Stimulated activated CD4-positive, alpha-beta T cell treated with anti-CD3 and anti-CD28 coated beads, Interleukin-2, amount 100 ng/mL, for 24 hours (primary cell): ENCODE data around the gene MYL12B.
"Not testable (repeated sequence)": the region's sequence is repeated elsewhere in the genome, so short reads cannot be mapped to it uniquely, and the experiment has no call there.

ENCODE experiments used
- DNase-seq, 2 donors: peaks; one replicate each; pipeline ENCODE4 v3.0.0-alpha.2; 2020

The MYL12B gene

DNA sequence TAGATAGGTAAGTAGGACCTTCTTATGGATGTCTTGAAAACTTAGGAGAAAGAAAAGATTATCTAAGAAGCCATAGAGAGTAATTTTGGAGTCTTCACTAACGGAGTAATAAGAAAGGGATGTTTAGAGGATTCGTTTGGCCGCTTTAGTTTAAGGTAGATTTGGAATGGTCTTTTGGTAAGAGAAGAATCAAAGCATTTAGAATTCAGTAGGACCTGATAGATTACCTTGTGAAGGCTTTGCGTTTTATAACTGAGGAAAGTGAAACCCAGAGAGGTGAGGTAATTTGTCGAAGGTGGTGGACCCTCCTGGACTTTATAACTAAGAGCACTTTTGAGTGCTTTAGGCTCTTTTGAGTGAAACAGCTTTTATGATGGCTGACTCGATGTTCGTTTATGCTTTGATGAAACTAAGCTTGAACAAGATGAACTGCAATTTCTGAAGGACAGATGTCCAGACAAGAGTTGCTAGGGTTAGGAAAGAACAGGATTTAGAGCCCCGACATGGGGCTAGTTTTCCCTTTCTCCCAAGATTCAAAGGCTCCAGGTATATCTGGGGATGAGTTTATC lies 1.3 kb downstream of the MYL12B start:
- no peak for DNase-seq

DNA sequence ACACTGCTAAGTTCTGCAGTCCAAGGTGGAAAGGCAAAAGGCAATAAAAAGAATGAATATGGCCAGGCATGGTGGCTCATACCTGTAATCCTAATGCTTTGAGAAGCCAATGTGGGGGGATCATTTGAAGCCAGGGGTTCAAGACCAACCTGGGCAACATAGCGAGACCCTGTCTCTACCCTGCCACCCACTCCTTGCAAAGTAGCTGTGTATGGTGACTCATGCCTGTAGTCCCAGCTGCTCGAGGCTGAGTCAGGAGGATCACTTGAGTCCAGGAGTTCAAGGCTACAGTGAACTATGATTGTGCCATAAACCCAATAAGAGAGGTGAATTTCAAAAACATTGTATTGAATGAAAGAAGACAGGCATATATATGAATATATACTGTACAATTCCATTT lies 2.4 kb downstream of the MYL12B start:
- peak in 1 of 2 donors; percentile 10 for DNase-seq

DNA sequence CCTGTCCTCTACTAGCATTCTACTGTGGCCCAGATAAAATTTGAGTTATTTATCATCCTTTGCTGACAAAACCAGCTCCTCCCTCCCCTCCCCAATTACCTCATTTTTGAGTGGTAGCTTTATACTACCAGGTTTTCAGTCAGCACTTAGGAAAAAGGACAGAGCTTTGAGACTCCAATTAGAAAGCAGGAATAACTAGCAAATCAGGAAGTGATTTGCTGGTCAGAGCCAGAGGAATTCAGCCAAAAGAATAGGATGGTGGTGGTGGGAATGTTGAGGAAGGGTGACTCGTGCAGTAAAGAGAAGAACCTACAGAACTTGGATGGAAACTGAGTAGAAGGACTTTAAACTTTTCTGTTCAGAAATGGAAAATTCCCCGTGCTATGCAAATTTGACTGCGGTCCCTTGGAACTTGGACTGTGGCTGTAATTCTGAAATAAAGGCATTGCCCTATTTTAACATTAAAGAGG lies 3.7 kb downstream of the MYL12B start:
- no peak for DNase-seq

DNA sequence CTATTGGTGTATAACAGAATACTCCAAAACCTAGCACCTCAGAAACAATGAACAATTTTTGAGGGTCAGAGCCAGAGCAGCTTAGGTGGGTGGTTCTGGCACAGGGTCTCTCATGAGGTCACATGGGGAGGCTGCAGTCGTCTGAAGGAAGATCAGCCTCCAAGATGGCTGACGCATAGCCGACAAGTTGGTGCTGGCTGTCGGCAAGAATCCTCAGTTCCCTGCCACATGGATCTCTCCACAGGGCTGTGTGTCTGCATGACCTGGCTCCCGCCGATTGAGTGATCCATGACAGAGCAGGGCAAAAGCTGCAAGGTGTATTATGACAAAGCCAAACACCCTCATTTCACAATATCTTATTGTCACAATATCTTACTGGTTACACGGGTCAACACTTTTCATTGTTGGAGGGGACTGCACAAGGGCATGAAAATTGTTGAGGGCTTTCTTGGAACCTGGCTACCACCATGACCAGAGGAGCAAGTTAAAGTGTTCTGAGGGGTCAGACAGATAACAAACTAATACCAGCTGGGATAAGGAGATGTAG lies 4.2 kb downstream of the MYL12B start:
- DNase-seq, result peak in 1 of 2 donors; percentile 5

DNA sequence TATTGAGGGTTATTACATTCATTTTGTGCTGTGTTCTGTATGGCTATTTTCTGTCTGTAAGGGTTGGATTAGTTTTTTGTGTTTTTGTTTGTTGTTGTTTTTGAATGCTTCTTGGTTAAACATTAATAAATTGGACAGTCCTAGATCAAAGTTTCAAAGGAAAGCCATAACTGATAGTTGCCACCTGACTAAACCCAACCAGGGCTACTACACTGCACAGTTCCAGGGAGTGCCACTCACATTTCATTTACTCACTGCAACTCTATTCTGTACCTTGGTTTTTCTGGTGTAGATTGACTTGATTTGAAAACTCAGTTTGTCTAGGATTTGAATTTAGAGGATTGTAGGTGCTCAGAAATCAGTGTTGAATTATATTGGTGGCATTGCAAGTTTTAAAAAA lies 6.4 kb downstream of the MYL12B start:
- DNase-seq, result no peak

DNA sequence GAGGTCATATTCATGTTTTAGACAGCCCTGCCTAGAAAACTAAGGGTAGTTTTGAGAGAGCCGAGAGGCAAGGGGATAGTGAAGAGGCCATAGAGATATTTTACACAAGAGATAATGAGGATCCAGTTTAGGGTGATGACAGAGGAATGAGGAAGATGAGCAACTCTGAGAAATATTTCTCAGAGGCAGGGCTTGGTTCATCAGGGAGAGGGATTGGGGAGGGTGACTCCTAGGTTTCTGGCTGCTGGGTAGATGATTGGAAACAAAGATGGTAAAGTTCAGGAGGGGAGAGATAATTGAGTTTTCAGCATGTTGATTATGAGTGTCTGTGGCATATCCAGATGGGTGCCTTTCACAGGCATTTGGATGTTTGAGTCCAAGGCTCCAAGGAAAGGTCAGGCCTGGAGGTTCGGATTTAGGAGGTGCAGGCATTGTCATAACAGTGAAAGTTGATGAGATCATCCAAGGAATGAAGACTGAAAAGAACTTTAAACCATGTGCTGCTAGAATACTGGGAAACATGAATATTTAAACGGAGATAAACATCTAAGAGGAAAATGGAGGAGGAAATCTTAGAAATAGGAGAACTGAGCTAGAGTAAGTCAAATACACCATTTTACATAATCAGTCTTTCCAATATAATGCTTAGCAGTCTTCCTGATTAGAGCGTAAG lies 7.4 kb downstream of the MYL12B start:
- DNase-seq, result no peak

DNA sequence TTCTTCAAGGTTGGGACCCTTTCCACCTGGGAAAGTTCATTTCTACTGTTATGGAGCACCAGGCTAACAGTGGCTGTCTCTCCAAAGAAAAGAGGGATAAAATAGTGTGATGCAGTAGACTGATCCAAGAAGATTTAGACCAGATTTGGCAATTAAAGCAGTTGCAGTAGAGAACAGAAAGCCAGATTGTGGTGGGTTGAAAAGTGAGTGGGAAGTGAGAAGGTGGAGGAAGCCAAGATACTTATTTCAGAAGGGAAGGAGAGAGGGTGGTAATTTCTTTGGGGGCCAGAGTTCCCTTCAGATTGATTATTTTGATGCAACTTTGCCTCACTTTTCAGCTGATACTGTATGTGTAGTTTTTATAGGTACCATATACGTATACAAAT lies 8.0 kb downstream of the MYL12B start:
- DNase-seq, result no peak

DNA sequence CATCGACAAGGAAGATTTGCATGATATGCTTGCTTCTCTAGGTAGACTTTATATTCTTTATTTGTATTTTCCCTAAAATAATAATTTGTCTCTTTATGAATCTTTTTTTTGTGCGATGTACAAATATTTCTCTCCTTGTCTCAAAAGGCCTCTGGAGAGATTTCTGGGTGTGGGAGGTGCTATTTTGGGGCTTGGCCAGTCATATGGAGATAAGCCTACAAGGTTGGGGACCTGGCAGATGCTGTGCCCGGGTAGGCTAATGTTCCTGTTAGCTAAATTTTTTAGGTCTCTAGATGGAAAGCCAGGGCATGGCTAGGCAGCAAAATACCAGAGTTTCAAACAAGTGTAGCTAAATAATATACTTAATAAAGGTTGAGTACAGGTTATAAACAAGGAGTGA lies 11.1 kb downstream of the MYL12B start:
- no peak for DNase-seq

DNA sequence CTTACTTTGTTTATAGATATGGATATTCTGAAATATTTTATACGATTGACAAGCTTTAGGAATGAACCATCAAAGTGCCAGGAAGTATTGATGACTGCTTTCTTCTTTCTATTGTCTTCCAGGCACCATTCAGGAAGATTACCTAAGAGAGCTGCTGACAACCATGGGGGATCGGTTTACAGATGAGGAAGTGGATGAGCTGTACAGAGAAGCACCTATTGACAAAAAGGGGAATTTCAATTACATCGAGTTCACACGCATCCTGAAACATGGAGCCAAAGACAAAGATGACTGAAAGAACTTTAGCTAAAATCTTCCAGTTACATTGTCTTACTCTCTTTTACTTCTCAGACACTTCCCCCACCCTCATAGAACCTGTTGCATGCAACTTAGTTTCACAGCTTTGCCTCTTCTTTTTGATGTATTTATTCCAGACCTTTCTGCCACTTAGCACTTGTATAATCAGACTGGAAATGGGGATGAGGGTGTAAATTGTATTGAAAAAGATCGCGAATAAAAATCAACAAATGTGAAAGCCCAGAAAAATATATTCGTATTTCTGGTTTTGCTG lies 15.8 kb downstream of the MYL12B start:
- not testable (repeated sequence) for DNase-seq

DNA sequence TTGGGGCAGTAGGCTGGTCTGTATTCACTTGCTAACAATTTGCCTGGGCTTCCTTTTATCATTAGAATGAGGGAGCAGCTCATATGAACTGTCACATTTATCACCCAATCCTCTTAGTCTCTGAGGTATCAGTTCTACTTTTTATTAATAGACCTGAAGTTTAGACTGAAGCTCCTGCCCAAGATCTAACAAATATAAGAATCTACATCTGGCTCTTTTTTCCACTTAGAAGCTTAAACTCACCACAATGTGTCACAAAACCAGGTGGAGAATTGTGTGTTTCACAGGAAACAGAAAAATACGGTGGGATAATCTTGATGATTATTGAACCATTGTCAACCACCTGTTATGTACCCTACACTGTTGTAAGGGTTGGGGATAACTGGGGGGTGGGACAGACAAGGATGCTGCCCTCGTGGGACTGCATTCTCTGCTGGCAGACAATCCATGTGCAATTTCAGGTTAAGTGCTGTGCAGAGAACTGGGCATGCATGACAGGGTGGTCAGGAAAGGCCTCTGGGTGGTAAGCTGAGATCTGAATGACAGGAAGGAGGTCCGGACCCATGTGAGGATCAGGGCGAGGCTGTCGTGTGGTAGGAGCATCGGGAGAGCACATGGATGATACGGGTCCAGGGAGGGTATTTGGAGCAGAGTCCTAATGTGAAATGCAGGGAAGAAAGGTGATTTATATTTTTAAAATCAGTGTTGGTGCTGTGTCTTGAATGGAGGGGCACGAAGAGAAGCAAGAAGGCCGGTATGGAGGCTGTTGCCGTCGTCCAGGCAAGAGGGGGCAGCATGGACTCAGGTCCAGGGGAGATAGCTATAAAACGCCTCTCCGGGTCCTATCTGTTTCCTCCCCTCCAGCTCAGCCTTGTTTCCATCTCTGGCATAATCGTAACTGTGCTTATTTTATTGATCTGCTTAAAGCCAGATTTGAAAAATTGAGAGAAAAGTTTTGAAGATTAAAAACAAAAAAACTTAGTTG lies 17.6 kb downstream of the MYL12B start:
- no peak for DNase-seq

DNA sequence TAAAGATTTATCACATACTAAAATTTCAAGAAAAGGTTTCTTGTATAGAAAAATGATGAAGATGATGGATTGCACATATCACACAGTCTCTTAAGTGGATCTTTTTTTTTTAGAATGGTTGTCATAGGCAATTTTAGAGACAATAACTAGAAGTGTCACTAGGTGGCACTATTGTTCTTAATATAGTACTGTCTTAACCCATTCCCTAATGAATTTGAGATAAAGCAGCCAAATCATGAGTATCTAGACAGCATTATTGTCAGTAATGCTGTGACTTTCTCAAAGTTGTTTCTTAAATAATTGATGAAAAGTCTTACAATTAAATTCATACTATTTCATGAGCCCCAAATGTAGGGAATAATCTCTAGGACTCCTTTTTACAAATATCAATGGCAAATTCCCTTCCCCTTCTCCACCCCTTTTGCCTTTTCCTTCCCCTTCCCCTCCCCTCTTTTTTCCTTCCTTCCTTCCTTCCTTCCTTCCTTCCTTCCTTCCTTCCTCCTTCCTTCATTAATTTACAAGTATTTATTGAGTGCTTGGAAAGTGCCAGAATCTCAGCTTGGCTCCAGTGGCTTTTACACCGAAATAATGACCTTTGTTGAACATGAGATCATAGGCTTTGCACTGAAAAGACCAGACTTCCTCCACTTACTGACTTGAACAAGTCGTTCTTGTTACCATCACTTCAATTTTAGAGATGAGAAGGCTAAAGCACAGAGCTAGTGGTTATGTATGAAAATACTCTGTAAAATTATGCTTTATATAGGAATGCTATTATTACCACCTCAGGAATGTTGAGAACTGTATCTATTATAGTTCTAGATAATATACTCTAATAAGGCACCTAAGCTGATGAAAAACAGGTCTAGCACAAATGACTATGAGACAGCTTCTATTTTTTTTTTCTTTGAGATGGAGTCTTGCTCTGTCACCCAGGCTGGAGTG lies 19.8 kb downstream of the MYL12B start:
- no peak for DNase-seq

DNA sequence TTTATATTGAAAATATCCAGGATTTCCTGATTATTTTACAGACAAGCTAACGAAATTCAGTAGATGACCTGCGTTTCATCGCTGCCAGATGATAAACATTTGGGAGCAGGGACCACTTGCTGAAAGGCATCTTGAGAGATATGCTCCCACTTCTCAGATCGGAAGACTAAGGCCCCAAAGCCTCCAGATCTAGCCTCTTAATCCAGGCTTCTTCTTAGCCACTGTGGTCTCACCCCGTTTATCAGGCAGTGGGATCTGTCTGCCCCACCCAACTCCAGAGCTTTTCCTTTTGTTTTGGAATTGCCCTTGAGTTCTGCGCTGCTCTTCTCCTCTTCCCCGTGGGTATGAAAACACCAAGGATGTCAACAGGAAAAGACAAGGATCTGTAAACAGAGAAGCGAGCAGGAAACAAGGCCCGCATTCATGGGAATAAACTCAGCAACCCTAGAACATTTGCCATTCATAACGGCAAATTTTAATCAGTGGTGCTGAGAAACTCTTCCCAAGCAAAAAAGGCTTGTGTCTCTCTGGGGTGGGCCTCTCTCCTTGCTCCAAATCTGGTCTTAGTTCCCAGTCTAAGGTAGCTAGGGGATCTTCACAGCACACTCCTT lies 21.4 kb downstream of the MYL12B start:
- no peak for DNase-seq

DNA sequence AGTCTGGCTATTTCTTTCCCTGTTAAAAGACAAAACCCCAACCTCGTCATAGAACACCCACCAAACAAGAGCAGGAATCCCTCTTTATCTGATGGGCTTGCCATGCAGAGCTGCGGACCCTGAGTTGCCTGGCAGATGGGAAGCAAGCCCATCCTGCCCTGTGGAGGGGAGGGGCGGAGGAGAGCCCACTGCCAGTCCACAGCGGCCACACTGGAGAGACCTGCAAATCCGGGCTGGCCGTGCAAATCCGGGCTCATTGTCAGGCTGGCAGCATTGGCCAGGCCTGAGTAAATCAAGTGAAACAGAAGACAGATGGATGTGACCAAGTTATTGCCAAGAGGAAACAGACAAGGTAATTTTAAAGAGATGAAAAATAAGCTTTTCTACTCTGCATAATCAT lies 22.0 kb downstream of the MYL12B start:
- no peak for DNase-seq

DNA sequence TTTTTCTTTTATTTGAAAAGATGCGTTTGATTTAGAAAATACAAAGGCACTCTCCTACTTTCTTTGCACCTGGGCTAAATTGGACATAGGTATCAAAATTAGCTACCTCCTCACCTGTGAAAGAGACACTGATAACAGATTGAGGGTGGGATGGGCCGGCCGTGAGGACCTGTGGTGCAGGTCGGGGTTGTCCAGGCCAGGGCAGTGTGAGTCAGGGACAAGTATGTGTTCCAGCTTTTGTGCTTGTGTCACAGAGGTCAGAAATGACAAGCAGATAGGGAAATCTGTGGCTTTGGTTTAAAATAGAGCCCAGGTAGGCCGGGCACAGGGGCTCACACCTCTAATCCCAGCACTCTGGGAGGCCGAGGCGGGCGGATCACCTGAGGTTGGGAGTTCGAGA lies 22.6 kb downstream of the MYL12B start:
- no peak for DNase-seq

DNA sequence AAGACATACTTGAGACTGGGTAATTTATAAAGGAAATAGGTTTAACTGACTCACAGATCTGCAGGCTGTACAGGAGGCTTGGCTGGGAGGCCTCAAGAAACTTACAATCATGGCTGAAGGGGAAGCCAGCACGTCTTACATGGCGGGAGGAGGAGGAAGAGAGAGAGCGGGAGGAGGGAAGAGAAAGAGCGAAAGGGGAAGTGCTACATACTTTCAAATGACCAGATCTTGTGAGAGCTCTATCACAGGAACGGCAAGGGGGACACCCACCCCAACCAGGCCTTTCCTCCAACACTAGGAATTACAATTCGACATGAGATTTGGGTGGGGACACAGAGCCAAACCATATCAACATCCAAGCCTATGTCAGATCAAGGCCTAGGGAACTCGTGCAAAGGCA lies 24.2 kb downstream of the MYL12B start:
- DNase-seq, result no peak

DNA sequence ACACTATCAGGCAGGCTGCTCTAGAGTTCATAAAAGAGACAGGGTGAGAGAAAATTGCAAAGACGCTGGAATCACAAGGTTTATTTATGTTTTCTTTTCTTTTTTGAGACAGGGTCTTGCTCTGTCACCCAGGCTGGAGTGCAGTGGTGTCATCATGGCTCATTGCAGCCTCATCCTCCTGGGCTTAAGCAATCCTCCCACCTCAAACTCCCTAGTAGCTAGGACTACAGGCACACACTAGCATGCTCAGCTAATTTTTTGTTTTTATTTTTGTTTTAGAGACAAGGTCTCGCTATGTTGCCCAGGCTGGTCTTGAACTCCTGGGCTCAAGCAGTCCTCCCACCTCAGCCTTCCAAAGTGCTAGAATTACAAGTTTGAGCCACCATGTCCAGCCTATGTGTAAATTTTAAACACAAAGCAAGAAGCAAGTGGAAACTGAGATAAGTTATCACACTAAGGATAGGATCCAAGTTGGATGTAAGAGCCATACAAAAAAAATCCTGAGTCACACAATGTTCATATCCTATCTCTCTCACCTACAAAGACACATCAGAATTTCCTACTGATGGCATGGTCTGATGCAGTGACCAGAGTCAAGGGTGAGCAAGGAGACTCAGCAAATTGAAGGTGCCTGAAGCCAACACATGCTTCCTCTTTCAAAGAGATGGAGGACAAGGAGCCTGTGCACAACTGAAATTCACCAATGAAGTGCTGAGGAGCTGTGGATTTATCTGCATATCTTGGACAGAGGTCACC lies 31.4 kb downstream of the MYL12B start:
- DNase-seq, result no peak

DNA sequence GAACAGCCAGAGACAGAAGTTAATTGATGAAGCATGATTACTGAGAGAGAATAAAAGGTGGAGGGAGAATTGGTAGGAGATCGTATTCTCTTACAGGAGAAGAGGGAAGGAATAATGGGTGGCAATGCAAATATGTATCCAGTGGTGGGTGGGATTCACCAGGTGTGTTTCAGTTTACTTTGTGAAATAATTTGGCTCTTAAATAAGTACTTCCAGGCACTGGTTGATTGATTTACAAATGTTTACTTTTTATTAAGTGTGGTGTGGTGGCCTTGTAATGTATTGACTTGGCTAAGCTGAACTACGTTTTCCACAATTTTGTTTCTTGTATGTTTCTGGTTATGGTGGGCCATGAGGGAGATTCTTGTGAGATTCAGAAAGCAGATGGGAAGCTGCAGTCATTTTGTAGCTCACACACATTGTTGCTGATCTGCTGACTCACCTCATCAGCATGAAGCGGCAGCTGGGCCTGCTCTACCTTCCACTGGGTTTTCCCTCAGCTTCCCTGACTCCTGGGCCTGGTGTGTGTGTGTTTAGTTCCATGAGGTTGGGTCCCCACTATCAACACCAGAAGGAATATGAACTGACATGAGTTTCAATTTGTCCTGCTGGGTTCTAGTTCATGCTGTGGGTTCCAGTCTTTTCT lies 32.6 kb downstream of the MYL12B start:
- DNase-seq, result no peak

DNA sequence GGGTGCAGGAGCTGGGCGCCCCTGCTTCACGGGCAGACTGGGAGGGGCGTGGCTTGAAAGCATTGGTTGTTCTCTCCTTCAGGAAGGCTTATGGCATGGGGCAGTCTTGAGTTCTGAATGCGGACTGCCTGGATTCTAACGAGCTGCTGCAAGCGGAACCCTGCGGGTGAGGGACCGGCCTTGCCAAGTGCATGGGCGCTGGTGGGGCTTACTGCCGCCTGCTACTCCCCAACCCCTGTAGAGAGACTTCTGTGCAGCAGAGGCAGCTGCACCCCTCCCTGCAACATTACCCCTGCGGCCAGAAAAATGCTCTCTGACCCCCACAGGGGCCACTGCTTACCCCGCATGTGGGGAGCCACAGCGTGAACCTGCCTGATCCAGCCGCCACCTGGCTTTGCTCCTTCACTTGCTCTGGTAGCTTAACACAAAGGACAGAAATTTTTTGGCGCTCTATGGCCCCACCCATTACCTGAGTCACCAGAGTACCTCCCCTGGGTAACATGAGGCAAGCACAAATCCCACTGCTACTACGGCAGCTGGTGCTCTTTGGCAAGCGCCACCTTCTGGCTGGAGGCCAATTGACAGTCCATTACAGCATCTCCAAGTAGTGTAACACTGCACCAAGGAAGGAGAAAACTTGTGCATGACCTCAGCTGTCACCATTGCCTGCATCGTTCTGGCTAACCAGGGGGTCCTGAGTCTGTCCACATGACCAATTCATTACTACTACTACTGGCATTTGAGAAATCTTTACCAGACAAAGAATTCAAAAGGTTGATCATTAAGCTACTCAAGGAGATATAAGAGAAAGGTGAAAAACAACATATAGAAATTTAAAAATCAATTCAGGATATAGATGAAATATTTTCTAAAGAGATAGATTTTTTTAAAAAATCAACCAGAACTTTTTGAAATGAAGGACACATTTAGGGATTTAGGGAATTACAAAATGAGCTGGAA lies 35.4 kb downstream of the MYL12B start:
- peak; percentile 94 to 95 for DNase-seq

DNA sequence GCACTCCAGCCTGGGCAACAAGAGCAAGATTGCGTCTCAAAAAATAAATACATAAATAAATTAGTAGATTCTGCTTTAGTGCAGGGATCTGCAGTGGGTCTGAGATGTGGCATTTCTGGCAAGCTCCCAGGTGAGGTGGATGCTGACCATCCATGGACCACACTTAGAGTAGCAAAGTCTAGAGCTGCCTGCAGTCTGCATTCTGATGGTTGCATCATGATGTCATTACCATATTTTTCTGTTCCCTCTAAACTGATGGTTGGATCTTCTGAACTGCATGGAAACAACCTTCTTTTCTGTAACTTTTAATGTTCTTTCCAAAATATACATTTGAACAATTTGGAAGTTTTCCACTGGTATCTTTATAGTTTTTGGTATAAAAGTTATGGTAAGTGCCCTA lies 42.9 kb downstream of the MYL12B start:
- no peak for DNase-seq
